NCI-H1694 (cell line): ENCODE results near the gene MAB21L1.
A peak's percentile ranks its signal among the peaks of the same experiment; 100 is the strongest.

ENCODE experiments used
- DNase-seq: peaks from one replicate; lab custom pipeline; 2025; lab: John Stamatoyannopoulos, UW

The MAB21L1 gene

GRCh38 chr13:35475960-35476943 is at the start of gene MAB21L1:
MAB21L1 (minus strand) TSS chr13:35476689; CDS start chr13:35476138, 551 bp downstream.
- no peak for DNase-seq

GRCh38 chr13:35524171-35524570 is 47.7 kb upstream of the MAB21L1 start:
- DNase-seq, result no peak

GRCh38 chr13:35518337-35518946 is 42.0 kb upstream of the MAB21L1 start:
- DNase-seq, result no peak

GRCh38 chr13:35514801-35515502 is 38.5 kb upstream of the MAB21L1 start:
- DNase-seq, result peak; percentile 76

- peak; percentile 97 for DNase-seq
These were observed 37.6 kb upstream of the MAB21L1 start for GRCh38 chr13:35514061-35514477.

GRCh38 chr13:35512271-35512920 is 35.9 kb upstream of the MAB21L1 start:
- no peak for DNase-seq

GRCh38 chr13:35502456-35502855 is 26.0 kb upstream of the MAB21L1 start:
- DNase-seq, result no peak

GRCh38 chr13:35501661-35502235 is 25.3 kb upstream of the MAB21L1 start:
- no peak for DNase-seq

- DNase-seq, result no peak
These were observed 23.7 kb upstream of the MAB21L1 start for GRCh38 chr13:35500144-35500543.

- DNase-seq, result no peak
These were observed 23.2 kb upstream of the MAB21L1 start for GRCh38 chr13:35499676-35500075.

- no peak for DNase-seq
These were observed 22.7 kb upstream of the MAB21L1 start for GRCh38 chr13:35499196-35499662.

GRCh38 chr13:35498231-35498630 is 21.7 kb upstream of the MAB21L1 start:
- DNase-seq, result no peak

GRCh38 chr13:35496761-35497386 is 20.4 kb upstream of the MAB21L1 start:
- DNase-seq, result no peak

- no peak for DNase-seq
These were observed 19.5 kb upstream of the MAB21L1 start for GRCh38 chr13:35496006-35496405.

GRCh38 chr13:35489050-35489449 is 12.6 kb upstream of the MAB21L1 start:
- DNase-seq, result no peak

GRCh38 chr13:35485424-35485823 is 8.9 kb upstream of the MAB21L1 start:
- DNase-seq, result peak; percentile 70

GRCh38 chr13:35484384-35484783 is 7.9 kb upstream of the MAB21L1 start:
- peak; percentile 73 for DNase-seq

- DNase-seq, result no peak
These were observed 7.3 kb upstream of the MAB21L1 start for GRCh38 chr13:35483761-35484160.

- no peak for DNase-seq
These were observed 6.0 kb upstream of the MAB21L1 start for GRCh38 chr13:35482527-35482926.

- no peak for DNase-seq
These were observed 5.3 kb upstream of the MAB21L1 start for GRCh38 chr13:35481777-35482176.

GRCh38 chr13:35480346-35480745 is 3.9 kb upstream of the MAB21L1 start:
- no peak for DNase-seq
